Measurements from ENCODE around the gene LRSAM1.
A peak's percentile ranks its signal among the peaks of the same experiment; 100 is the strongest.

LRSAM1 gene

DNA sequence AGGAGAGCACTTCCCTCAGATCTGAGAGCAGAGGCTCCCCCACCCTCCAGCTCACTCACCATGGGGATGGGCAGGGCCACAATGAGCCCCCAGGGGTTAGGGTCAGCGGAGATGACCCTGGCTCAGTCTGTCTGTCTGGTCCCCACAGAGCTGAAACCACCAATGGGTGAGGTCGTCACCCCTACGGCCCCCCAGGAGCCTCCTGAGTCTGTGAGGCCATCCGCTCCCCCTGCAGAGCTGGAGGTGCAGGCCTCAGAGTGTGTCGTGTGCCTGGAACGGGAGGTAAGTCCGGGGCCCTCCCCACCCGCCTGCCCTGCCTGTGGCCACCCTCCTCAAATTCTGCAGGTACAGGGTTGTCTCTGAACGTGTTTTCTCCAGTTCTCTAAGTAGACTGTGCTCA, 49.6 kb downstream of the LRSAM1 start:
- DNase-seq: no peak

DNA sequence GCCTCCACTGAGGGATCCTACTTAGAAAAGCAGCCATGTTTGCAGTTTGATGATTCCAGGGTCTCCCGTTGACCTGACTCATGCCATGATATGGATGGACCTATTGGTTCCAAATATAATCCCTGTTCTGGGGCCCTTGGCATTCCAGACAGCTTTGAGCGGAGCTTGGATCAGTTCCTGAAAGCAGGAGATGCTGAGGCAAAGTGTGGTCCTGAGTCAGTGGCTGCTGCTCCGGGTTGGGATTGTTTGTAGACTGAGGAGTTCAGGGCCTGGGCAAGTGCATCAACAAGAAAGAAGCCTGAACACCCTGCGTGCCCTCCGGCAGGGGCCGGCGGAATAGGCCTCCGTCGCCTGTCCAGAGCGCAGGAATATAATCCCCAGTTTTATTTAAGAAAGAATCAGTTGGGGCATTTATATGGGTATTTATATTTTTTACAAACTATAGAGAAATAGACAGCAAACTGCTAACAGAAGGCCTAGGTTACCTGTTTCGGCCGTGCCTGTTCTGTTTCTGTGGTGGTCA, 50.6 kb downstream of the LRSAM1 start:
- no peak for DNase-seq

DNA sequence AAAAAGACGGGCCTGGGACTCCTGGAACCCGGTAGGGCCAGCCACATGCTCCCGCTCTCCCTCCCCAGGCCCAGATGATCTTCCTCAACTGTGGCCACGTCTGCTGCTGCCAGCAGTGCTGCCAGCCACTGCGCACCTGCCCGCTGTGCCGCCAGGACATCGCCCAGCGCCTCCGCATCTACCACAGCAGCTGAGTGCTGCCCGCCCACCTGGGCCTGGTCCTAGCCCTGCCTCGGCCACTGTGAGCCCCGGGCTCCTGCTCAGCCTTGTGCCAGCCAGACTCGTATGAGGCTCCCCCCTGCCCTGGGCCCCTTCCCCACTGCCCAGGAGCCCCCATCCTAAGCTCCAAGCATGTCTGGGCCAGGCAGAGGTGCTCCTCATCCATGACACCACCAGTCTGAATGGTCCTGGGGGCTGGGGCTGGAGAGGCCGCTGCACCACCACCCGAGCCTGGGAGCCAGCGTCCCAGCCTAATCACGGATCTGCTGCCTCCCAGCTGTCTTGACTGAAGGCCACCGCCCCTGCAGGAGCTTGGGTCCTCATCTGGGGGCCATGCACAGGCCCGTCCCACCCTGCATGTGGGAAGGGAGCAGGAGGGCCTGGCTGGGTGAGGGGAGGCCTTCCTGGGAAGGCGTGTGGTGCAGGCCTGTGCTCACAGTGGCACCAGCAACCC, 51.5 kb downstream of the LRSAM1 start:
- DNase-seq: no peak

DNA sequence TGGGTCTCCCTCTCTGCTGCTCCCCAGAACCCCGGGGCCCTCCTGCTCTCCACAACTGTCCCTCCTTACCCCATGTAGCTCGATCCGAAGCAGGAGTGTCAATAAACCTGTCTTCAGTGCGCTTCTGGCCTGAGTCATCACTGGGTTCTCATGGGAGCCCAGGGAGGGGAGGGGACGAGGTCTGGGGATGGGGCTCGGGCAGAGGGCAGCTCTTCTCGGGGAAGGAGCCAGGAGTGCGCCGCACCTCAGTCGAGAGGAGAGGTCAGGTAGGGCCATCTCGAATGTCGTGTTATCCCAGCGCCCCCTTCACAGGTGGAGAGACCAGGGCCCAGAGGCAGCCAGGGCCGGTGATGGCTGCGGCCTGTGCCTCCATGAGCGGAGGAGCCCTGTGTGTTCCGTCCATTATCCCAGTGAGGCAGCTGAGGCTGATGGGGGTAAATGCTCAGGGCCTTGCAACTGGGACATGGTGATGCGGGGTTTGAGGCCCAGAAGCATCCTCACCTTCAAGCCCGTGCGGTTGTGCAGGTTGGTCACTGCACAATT, 52.1 kb downstream of the LRSAM1 start:
- no peak for DNase-seq

DNA sequence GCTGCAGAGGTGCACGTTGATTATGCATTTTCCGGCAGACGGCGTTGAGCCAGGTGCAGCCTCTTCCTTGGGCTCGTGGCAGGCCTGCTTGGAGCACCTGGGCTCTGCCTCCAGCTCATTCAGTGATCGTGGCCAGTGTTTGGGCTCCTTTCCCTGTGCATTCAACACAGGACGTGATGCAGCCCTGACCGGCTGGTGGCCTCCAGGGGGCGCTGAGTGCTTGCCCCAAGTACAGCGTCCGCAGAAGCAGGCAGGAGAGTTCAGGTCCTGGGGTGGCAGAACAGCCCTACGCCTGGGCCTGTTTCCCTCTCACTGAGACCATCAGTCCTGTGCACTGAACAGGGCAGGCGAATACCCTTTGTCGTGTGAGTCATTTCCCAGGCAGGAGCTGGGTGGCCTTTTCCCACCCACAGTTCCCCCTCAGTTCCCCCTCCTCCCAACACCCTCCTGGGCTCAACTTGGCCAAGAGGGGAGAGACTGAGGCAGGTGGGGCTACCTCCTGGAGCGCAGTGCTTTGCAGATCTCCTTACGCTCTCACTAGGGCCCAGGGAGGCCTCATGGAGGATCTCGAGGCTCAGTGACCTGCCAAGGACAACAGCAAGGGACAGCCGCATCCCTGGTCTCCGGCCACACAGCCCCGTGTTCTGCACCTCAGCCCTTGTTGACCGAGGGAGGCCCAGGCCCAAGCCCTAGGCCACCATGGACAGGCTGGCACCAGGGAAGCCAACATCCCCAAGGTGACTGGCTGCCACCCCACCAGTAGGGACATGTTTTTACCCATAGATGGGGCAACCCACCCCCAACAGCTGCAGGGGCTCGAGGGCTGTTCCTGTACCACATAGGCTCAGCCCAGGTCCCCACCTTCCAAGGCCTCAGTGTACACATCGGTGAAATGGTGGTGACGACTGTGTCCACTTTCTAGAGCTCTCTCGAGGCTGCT, 52.9 kb downstream of the LRSAM1 start:
- peak; percentile 88 for DNase-seq

DNA sequence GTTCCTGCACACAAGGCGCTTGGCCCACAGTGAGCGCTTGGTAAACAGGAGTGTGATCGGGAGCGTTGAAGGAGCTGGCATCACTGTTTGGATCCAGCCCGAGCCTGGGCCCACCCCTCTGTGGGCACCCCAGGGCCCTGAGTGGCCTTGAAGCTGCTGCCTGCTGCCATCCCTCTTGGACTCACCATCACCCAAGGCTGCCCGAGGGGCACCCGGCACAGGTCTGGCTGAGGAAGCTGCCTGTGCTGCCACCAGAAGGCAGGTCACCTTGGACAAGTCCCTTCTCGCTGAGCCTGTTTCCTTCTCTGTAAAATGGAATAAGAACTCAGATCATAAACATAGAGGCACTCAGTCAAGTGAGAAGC, 53.6 kb downstream of the LRSAM1 start:
- DNase-seq: no peak

DNA sequence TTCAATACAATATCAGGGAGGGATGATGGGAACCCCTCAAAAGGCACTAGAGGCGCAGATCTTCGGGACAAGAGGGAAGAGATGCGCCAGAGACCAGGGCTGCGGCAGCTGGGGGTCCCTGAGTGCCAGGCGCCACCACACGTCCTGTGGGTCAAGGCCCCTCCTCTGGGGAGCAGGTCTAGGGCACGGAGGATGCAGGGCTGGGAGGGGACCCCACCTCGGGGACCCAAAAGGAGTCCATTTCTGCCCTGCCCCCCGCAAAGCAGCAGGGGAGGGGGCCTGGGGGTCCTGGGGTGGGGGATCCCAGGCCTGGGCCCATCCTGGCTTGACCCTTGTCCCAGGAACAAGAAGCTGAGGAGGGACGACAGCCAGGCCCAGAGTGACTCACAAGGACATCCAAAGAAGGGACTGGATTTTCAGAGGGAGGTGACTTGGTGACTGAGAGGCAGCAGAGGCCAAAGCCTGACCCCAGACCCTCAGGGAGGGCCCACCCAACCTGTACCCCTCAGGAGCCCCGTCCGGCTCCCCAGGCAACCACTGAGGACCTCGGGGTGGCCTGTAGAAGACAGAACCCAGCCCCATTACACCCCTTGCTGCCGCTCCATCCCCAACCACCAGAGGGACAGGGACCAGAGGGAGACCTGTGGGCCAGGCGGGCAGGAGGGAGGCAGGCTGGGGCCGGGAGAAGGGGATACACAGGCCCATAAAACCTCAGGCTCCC, 54.2 kb downstream of the LRSAM1 start:
- DNase-seq: peak; percentile 52

DNA sequence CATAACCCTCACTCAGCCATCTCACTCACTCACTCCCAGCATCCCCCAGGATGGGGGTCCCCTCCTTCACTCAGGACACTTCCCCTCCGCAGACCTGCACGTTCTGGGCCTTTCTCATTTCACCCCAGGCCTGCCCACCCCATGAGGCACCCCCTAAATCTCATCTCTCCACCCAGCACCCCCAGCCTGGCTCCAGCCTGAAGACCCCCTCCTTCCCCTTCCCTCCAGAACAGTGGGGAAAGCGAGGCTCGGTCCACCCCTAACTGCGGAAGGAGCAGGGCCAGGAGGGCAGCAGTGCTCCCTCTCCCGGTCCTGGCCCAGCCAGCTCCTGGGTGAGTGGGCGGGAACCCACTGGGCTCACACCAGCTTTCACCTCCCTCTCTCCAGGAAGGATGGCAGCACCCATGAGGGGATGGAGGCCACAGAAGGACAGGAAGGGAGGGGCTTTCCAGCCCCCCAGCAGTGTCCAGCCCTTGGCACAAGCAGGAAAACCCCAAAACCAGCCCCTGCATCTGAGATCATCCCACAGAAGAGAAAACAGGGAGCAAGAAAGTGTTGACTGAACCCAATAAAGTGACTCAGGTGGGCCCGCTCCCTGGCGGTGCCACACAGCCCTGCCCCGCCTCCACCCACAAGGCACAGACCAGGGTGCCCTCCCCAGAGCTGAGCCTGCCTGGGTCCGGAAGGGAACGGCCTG, 55.0 kb downstream of the LRSAM1 start:
- DNase-seq: no peak

DNA sequence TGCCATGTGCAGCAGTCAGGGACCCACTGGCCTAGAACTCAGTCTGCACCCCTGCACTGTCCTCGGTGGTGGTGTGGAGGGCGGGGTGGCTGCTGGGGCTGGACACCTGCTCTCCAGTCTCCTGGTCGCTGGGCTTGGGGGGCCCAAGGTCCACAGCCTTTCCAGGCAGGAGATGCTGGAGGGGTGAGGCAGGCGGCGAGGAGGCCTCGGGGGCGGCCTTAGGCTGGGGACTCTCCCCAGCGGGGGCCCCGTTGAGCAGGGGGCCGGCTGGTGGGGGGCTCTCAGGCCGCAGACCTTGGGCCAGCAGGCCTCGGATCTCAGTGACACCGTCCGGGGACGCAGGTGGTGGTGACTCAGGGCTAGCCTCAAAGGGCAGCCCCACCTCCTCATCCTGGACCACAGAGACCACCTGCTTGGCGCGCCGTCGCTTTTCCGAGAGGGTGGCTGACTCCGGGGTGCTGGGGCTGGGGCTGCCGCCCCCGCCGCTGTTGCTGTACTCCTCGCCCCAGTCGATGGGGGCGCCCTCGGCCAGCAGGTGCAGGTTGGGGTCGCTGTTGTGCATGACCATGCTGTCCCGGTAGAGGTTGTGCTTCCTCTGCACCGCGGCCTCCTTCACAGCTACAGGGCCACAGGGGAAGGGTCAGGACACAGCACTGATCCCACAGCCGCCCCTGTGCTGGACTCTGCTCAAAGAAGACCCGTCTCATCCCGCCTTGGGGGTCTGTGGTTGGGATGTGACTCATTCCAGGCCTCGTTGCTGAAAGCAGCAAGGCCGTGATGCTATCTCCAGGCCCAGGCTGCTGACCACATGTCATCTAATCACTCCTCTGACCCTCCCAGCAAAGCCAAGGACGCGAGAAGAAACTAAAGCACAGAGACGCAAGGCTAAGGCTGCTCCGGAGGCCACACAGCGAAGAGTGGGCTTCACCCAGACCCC, 55.8 kb downstream of the LRSAM1 start:
- DNase-seq: no peak

DNA sequence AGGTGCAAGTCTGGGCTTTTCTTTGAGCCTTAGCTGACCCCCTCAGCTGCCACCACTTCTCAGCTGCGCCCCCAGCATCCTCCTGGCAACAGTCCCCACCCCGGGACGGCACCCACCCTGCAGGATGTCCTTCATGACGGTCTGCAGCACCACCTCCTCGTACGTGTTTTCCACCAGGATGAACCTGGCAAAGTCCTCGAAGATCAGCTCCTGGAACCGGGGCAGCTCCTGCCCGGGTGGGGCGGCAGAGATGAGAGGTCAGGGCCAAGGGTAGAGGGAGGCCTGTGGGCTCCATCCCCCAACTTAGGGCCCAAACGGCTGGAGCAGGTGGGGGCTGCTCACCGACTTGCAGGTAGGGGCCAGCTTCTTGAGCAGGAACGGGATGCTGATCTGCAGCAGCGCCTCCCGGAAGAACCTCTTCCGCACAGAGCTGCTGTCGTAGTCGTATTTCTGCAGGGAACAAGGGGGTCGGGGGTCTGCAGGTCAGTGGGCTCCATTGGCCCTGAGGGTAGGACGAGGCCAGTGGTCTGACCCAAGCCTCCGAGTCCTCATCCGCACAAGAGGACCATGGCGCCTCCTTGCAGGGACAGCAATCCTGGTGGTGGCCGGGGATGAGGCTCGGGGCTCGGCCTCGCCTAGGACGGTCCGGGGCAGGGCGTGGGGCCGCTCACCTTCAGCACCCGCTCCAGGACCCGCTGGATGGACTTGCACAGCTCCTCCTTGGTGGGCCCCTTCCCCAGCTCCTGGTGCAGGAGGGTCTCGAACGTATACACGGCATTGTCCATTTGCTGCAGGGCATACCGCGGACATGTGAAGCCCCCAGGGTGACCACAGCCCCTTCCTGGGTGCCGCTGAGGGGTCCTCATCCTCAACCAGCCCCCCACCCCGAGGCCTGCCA, 56.7 kb downstream of the LRSAM1 start:
- no peak for DNase-seq

DNA sequence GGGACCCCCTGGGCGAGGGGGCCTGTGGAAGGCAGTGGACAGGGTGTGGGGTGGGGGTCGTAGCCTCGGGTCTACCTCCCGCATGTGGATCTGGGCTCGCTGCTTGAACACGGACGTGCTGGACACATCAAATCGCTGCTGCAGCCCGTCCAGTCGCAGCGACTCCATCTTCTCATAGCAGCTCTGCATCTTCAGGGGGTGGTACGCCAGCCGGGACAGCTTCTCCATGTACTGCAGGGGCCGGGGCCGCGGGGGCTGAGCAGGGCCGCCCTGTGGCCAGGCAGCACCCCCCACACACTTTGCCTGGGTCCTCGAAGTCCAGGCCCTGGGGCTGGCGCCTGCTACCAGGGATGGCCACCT, 57.6 kb downstream of the LRSAM1 start:
- DNase-seq: no peak

DNA sequence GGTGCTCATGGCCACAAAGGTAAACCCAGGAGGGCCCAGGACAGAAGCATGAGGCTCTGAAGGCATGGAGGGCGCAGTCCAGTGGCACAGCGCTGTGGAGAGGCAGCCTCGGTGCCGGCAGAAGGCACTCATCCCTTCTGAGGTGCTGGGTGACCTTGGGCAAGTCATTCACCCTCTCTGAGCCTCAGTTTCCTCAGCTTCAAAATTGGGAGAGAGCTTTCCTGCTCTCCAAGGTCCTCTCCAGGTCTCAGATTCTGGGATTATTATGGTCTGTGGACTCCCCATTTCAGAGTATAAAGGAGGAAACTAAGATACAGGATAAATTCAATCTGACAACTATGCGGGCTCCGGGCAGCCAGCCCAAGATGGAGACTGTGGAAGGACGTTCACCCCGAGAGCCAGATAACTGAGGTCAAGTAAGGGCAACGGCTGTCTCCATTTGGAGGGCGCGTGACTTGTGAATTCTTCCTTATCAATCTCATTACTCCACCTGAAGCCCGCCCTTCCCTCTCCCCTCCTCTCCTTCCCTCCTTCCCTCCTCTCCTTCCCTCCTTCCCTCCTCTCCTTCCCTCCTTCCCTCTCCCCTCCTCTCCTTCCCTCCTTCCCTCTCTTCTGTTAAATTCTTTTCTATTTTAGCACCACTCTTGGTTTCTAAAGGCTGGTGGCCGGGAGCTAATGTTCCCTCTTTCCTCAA, 58.1 kb downstream of the LRSAM1 start:
- DNase-seq: no peak

DNA sequence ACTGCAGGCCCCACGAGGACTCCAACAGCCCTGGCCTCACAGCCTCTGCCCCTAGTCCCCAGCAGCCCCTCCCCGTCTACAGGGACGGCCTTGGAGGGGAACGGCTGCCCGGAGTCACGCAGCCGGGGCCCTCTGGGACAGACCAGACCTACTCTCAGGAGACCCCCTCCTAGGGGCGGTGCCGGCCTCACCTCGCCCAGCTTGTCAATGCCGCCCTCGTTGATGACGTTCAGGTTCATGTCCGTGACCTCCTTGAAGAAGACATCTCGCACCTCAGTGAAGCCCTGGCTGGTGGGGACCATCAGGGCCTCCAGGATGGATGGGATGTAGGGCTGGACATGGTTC, 58.6 kb downstream of the LRSAM1 start:
- DNase-seq: no peak

DNA sequence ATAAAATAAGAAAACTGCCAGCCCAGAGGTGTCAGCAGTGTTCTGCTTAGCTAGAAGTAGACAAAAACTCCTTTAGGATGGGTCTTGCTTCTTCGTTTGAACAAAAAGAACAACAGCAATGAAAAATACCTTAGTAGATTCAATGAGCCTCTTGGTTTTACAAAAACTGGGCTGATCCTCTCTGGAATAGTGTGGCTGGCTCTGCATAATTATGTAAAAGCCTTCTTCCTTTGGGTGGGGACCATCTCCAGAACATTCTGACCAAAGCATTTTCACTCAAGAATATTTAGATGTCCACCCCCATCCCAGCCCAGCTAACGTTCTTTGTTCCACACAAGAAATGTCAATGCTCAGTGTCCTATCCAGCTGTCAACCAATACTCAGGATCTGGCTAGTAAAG, 63.2 kb downstream of the LRSAM1 start:
- no peak for DNase-seq

DNA sequence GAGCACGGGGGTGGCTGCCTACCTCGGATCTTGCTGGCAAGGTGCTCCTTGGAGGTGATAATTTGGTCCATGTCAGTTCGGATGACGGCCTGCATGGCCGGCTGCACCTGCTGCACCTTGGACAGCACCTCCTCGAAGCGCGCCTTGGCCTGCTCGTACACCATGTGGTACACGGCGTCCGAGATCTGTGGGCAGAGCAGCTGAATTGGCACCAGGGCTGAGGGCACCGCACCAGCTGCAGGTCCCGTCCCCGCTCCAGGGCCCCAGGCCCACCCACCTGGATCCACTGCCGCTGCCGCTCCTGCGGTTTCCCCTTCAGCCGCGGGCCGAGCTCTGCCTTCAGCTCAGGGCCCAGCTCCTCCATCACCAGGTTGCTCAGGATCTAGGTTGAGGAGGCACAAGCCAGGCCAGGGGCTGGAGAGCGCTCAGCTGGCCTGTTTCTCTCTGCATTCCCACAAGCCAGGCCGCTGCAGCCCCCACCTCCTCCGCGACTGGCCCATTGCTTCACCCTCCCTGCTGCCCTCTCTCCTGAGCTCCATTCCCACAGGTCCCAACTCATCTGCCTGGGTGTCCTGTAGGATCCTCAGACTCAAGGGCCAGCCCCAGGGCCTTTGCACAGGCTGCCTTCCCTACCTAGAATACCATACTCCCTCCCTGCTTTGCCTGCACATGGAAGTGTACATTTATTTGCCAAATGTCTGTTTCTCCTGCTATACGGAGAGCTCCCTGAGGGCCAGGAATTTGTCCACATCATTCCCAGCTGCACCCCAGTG, 65.7 kb downstream of the LRSAM1 start:
- DNase-seq: no peak

DNA sequence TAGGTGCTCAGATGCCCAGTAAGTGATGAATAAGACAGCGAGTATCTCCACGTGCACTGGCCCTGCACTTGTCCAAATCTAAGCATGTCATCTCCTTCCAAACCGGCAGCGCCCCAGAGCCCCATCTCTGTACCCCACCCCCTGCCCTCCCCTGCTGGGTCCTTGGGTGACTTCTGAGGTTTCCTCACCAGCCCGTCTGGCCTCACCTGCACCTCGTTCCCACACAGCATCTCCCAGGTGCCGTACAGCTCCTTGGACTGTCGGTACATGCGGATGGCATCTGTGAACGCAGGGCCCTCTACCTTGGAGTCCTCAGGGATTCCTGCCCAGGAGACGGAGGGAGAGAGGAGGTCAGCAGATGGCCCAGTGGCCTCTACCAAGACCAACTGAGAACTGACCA, 66.3 kb downstream of the LRSAM1 start:
- no peak for DNase-seq

DNA sequence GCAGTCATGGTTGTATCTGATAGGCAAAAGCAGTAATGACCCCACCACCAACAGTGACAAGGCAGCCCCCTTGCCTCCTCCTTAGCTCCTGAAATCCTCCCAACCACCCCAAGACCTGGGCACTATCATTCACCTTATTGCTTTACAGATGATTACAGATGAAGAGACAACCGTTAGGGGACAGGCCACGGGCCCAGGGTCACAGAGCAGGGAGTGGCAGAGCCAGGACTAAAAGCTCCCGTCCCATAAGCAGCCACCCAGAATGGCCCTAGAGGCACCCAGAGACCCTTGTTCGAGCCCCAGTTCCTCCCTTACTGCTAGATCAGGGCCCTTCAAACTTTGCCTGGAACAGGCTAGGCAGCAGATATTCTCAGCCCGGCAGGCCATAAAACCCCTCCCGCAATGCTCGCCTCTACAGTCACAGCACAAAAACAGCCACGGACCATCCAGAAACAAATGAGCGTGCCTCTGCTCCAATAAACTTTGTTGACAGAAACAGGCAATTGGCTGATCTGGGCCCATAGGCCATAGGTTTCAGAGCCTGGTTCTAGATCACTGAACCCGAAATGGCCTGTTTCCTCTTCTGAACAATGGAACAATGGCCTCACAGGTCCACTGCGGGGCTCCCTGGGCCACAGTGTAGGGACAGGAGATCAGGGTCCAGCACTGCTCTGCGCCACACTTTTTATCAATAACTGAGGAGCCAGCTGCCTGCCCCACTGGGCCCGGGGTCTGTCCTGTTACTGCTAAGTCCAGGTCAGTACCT, 67.0 kb downstream of the LRSAM1 start:
- DNase-seq: no peak
